ENCODE results near the gene DNAJB9.
A peak's percentile ranks its signal among the peaks of the same experiment; 100 is the strongest.
"Not testable (repeated sequence)": the region's sequence is repeated elsewhere in the genome, so short reads cannot be mapped to it uniquely, and the experiment has no call there.

Gene DNAJB9

GRCh38 chr7:108569381-108570145 lies at the start of gene DNAJB9, which contains the start of gene THAP5:
DNAJB9 (plus strand) TSS chr7:108569874; CDS start chr7:108571727, 1,853 bp downstream.
THAP5 (minus strand) TSS chr7:108569706; CDS start chr7:108569569, 137 bp downstream.
- DNase-seq, result peak; percentile 99

DNA sequence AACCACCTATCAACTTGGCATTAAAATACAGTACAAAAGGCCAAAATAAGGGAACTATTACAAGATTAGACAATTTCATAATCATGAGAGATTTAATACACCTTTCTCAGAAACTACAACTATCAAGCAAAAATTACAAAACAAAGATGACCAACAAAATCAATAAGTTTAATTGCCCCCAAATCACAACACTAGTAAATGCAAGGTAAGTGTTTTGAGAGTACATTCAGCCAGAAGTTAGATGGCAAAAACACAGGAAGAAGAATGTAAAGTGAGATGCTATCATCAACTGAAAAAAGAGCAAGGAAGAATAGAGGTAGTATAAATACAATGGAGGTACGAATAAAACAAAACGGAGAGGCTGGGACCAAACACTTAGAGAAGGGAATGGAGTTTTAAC lies 46.9 kb upstream of the DNAJB9 start:
- DNase-seq, result no peak

DNA sequence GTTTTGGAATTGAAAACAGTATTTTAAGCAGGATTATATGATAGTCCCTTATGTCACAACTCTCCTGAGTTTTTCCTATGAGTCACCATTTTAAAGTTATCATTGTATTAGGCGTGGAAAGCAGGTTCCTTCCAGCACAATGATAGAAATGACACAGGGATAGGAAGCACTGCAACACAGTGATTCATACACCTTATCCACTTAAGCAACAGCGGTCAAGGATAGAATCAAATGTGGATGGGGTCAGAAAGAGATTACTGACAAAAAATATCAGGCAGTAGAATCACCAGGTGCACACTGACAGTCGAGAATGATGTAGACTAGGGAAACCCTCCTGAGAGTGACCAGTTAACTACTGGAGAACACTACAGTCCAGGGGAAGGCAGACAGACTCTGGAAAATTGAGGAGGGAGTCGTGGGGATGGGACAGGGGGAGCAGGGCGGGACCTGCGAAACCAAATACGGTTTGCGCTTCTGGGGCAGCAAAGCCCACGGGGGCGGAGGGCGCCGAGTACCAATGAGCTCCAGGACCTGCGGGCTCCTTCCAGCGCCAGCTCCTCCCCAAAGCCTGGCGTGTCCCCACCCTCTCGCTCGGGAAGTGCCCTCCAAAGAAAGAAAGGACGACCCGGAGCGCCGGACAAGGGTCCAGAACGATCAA lies 44.2 kb upstream of the DNAJB9 start:
- DNase-seq, result no peak

- peak; percentile 98 for DNase-seq
Observed at GRCh38 chr7:108525985-108526767, 43.5 kb upstream of the DNAJB9 start, which contains the start of gene PNPLA8. PNPLA8 (minus strand) TSS chr7:108526135; CDS start chr7:108515491, 10,644 bp downstream.

GRCh38 chr7:108526768-108527017 lies 43.0 kb upstream of the DNAJB9 start:
- no peak for DNase-seq

- no peak for DNase-seq
Observed at GRCh38 chr7:108528183-108528712, 41.4 kb upstream of the DNAJB9 start.

DNA sequence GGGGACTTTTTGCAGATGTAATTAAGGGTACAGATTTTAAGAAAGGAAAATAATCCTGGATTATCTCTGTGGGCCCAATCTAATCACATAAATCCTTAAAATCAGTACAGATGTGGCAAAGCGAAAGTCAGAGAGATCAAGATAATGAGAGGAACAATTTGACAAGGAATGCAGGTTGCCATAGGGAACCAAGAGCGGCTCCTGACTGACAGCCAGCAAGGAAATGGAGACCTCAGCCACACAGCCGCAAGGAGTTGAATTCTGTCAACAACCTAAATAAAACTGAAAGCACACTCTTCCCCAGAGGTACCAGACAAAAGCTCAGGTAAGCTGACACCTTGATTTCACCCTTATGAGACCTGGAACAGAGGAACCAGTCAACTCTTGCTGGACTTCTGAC lies 40.3 kb upstream of the DNAJB9 start:
- no peak for DNase-seq

- no peak for DNase-seq
Observed at GRCh38 chr7:108533712-108534111, 36.0 kb upstream of the DNAJB9 start.

DNA sequence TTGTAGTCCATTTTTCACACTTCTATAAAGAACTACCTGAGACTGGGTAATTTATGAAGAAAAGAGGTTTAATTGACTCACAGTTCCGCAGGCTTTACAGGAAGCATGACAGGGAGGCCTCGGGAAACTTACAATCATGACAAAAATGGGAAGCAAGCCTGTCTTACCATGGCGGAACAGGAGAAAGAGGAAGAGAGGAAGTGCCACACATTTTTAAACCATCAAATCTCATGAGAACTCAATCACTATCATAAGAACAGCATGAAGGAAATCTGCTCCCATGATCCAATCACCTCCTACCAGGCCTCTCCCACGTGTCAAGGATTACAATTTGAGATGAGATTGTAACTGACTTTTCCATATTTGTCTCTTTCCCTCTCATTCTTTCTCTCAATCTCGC lies 34.4 kb upstream of the DNAJB9 start:
- DNase-seq, result no peak

DNA sequence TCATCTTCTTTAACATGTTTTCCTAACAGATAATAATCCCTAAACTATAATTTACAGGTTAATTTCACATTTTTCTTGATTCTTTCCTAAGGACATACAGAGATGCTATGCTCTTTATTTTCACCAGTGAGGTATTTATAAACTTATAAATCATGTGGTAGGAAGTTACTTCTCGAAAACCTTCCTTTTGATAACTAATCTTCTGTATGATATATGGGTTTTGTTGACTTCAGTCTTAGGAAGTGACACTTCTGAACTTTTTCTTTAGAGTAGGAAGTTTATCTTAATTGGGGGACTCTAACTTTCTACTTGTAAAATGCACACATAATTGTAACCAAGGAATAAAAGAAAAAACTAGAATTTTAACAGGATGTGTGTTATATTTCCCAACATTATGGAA lies 33.9 kb upstream of the DNAJB9 start:
- DNase-seq, result no peak

GRCh38 chr7:108537229-108537628 lies 32.4 kb upstream of the DNAJB9 start:
- DNase-seq, result no peak

- not testable (repeated sequence) for DNase-seq
Observed at GRCh38 chr7:108538236-108538635, 31.4 kb upstream of the DNAJB9 start.

DNA sequence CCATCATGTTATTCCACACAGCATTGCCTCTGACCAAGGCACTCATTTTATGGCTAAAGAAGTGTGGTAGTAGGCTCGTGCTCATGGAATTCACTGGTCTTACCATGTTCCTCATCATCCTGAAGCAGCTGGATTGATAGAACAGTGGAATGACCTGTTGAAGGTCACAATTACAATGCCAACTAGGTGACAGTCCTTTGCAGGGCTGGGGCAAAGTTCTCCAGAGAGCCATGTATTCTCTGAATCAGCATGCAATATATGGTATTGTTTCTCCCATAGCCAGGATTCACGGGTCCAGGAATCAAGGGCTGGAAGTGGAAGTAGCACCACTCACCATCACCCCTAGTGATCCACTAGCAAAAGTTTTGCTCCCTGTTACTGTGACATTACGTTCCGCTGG lies 31.0 kb upstream of the DNAJB9 start:
- not testable (repeated sequence) for DNase-seq

GRCh38 chr7:108541478-108541877 lies 28.2 kb upstream of the DNAJB9 start:
- no peak for DNase-seq

- not testable (repeated sequence) for DNase-seq
Observed at GRCh38 chr7:108548141-108548896, 21.4 kb upstream of the DNAJB9 start.

- DNase-seq, result not testable (repeated sequence)
Observed at GRCh38 chr7:108556665-108557064, 13.0 kb upstream of the DNAJB9 start.

- DNase-seq, result no peak
Observed at GRCh38 chr7:108557191-108557590, 12.5 kb upstream of the DNAJB9 start.

GRCh38 chr7:108557617-108558016 lies 12.1 kb upstream of the DNAJB9 start:
- no peak for DNase-seq

DNA sequence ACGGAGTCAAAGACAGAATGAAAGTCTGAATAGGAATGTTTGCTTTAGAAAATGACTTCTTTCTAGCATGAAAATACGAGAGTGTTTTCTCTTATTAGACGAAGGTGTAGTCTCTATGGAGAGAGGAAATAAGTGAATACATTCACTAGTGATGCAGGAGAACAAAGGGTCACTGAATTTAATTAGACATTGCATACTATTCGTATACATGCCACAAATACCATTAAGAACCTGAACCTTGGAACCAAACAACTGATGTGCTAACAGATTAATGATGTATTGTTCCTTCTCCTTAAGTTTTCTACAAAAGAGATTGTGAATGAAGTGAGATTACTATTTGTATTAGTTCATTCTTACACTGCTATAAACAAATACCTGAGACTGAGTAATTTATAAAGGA lies 10.4 kb upstream of the DNAJB9 start:
- DNase-seq, result no peak

GRCh38 chr7:108561047-108561619 lies 8.5 kb upstream of the DNAJB9 start:
- no peak for DNase-seq

DNA sequence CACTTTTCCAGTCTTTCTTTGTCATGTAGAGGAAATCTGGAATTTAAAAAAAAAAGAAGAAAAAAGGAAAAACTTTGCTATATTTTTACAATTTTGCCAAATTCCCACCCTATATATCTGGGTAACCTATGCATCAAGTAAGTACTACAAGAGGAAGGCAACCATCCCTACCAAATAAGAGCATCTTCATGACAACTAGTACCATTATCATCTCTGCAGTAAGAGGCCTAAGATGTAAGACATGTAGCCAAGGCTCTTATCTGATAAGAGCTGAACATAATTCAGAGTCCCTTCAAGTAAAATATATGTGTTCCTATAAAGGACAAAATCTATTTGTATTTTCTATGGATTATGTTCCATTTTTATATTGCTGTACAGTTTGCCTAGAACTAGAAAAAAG lies 3.7 kb upstream of the DNAJB9 start:
- DNase-seq, result no peak

DNA sequence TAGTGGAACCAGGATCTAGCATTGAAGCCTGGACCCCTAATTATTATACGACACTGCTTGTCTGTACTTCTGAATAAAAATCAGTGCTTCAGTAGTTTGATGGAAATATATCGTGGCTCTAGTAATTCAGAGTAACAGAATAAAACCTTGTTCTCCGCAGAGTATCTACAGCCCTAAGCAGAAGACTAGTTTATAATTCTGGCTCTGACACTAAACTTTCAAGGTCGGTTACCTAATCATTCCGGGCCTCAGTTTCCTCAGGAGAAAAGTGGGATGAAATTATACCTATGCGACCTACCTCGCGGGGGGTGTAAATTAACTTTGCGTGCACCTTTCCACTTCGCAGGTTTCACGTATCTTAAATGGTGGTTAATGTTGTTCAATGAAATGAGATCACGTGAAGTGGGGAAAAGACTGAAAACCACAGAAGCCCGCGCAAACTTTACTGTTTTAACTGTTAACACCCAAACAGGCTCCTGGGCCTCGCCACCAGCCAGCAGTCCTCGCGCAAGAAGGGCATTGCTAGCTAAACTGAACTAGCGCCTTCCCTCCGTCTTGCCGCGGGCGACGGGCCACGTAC lies 783 bp upstream of the DNAJB9 start:
- no peak for DNase-seq

All from NCI-H1417 treated with DMSO at 0.1 percent for 48 hours (cell line).